K562 (cell line): ENCODE data around the gene CLCNKA. TPM values are rescaled to one million over a fixed set of nuclear protein-coding genes. Genes with fewer than 3 reads are reported as not detected.
A peak's percentile ranks its signal among the peaks of the same experiment; 100 is the strongest.

Experiments
- ATAC-seq: fragments of 200-7000 bp; cut with Tn5 transposase; 3 replicates; pipeline ENCODE4 v1.9.1; 2020; ENCODE audit warnings: moderate library complexity
- BruUV-seq: library from RNA; stranded (reverse); fragments of 400-500 nt; replicated peaks from 2 replicates; lab custom pipeline; 2021; lab: Mats Ljungman, UMichigan
- CTCF ChIA-PET: fragments of 300-600 bp; formaldehyde crosslinking; extraction: SDS; loops from one replicate; lab custom pipeline; 2021; ENCODE audit warnings: low intra/inter-chr PET ratio; lab: Yijun Ruan, JAX
- POLR2A ChIA-PET: fragments of 300-600, 350-650 bp; sonication (Branson Sonifier 250); formaldehyde crosslinking; extraction: SDS; loops from one replicate; lab custom pipeline; 2021; ENCODE audit warnings: antibody characterized with exemption, inconsistent platforms; lab: Yijun Ruan, JAX
- DNase-seq, 4 experiments: peaks; one replicate each; pipeline versions ENCODE4 v3.0.0 to v3.0.0-alpha.2; 2011 to 2018; ENCODE audit warnings: low spot score in 3 of 4, mixed read lengths in 3 of 4; ENCODE audit errors: extremely low read depth in 1 of 4
- FAIRE-seq: peaks from 2 replicates; lab custom pipeline; 2011; peaks lifted over from hg19 to GRCh38; lab: Jason Lieb, UNC
- H2AFZ ChIP-seq: 2 replicates; pipeline ENCODE4 v1.6.0; 2011; ENCODE audit warnings: low read depth, low read length, control low read depth, inconsistent platforms
- H3K27ac ChIP-seq: fragments of 200-600 bp; 3 replicates; pipeline ENCODE4 v1.8.0; 2011; ENCODE audit warnings: low read depth, mild to moderate bottlenecking, control low read depth, inconsistent platforms, low read length, moderate library complexity, mixed read lengths; ENCODE audit errors: extremely low read depth
- H3K27me3 ChIP-seq, 2 experiments: fragments of 300-600 bp in 1 of 2; 2 replicates in 1 of 2; 3 replicates in 1 of 2; pipeline versions ENCODE4 v1.6.0 to v1.8.0; 2011; ENCODE audit warnings: inconsistent platforms in 2 of 2, low read length in 2 of 2, mild to moderate bottlenecking in 1 of 2, mixed read lengths in 1 of 2, moderate library complexity in 1 of 2; ENCODE audit not compliant: control insufficient read depth in 2 of 2, insufficient read depth in 2 of 2
- H3K36me3 ChIP-seq: fragments of 300-600 bp; 3 replicates; pipeline ENCODE4 v1.8.0; 2011; ENCODE audit warnings: mild to moderate bottlenecking, low read length, inconsistent platforms; ENCODE audit not compliant: control insufficient read depth, insufficient read depth
- H3K4me1 ChIP-seq, 2 experiments: fragments of 200-600 bp in 1 of 2; replicated peaks in 1 of 2; 2 replicates in 1 of 2; 3 replicates in 1 of 2; pipeline versions ENCODE4 v1.5.1 to v1.8.0; 2011; ENCODE audit warnings: inconsistent platforms in 2 of 2, low read length in 2 of 2, mild to moderate bottlenecking in 1 of 2, mixed read lengths in 1 of 2, moderate library complexity in 1 of 2; ENCODE audit not compliant: control insufficient read depth in 2 of 2, insufficient read depth in 2 of 2
- H3K4me2 ChIP-seq: 2 replicates; pipeline ENCODE4 v1.6.1; 2011; ENCODE audit warnings: low read length, control low read depth, inconsistent platforms, mixed read lengths; ENCODE audit not compliant: insufficient read depth
- H3K4me3 ChIP-seq: fragments of 200-600 bp; sonication (generic), shearing (Covaris generic); 2 replicates; pipeline ENCODE4 v1.5.1; 2016; ENCODE audit warnings: control low read depth, inconsistent platforms
- H3K79me2 ChIP-seq: fragments of 200-600 bp; 3 replicates; pipeline ENCODE4 v1.8.0; 2011; ENCODE audit warnings: low read length, inconsistent platforms; ENCODE audit not compliant: control insufficient read depth, insufficient read depth
- H3K9ac ChIP-seq, 2 experiments: 2 replicates each; pipeline versions ENCODE4 v1.6.0 to v1.6.1; 2011; ENCODE audit warnings: low read depth in 2 of 2, low read length in 2 of 2, control low read depth in 1 of 2, inconsistent platforms in 1 of 2, mild to moderate bottlenecking in 1 of 2, mixed read lengths in 1 of 2; ENCODE audit not compliant: insufficient read depth in 1 of 2
- H3K9me1 ChIP-seq: one replicate; pipeline ENCODE4 v1.6.0; 2011; ENCODE audit warnings: inconsistent platforms, mild to moderate bottlenecking, low read length, moderate library complexity; ENCODE audit not compliant: control insufficient read depth, insufficient read depth
- H3K9me3 ChIP-seq: replicated peaks from 2 replicates; pipeline ENCODE4 v1.5.1; 2011; ENCODE audit warnings: low read depth, low read length, inconsistent platforms; ENCODE audit not compliant: control insufficient read depth, insufficient read depth
- H4K20me1 ChIP-seq: replicated peaks from 2 replicates; pipeline ENCODE4 v1.6.1; 2011; ENCODE audit warnings: low read length, inconsistent platforms, mixed read lengths; ENCODE audit not compliant: control insufficient read depth, insufficient read depth
- ATF1 ChIP-seq, 2 experiments: fragments of 450-650 bp in 1 of 2; IDR thresholded peaks; 2 replicates each; pipeline ENCODE4 v1.6.1; 2016; ENCODE audit warnings: missing compliant biosample characterization in 1 of 2, missing genetic modification characterization in 1 of 2
- CC2D1A ChIP-seq: fragments of 450-650 bp; IDR thresholded peaks from 2 replicates; pipeline ENCODE4 v1.6.1; 2017; ENCODE audit warnings: mild to moderate bottlenecking
- HDAC8 ChIP-seq: fragments of 450-650 bp; IDR thresholded peaks from 2 replicates; pipeline ENCODE4 v1.6.1; 2016; ENCODE audit warnings: mild to moderate bottlenecking, missing genetic modification characterization, moderate library complexity, missing compliant biosample characterization
- HEY1 ChIP-seq: fragments of 250-450 bp; sonication (Bioruptor Pico); IDR thresholded peaks from 2 replicates; pipeline ENCODE4 v1.5.0; 2020; ENCODE audit warnings: mild to moderate bottlenecking, moderate library complexity, borderline replicate concordance
- HNRNPL ChIP-seq: fragments of 200-400 bp; formaldehyde crosslinking; IDR thresholded peaks from 2 replicates; pipeline ENCODE4 v1.6.1; 2017; ENCODE audit warnings: low read depth, mild to moderate bottlenecking, low read length
- MEF2A ChIP-seq: IDR thresholded peaks from 2 replicates; pipeline ENCODE4 v1.6.1; 2011; ENCODE audit warnings: low read depth, mild to moderate bottlenecking, low read length, moderate library complexity; ENCODE audit not compliant: control insufficient read depth
- MTA2 ChIP-seq: fragments of 450-650 bp; IDR thresholded peaks from 2 replicates; pipeline ENCODE4 v1.6.1; 2016; ENCODE audit warnings: low read depth
- NR3C1 ChIP-seq: sonication (generic); formaldehyde crosslinking; IDR thresholded peaks from 2 replicates; pipeline ENCODE4 v1.8.1; 2022; ENCODE audit warnings: missing genetic modification reagents
- SLC30A9 ChIP-seq: fragments of 250-450 bp; sonication (Bioruptor Pico); IDR thresholded peaks from 2 replicates; pipeline ENCODE4 v1.8.0; 2022; ENCODE audit warnings: mild to moderate bottlenecking, moderate library complexity
- TAF9B ChIP-seq: fragments of 450-650 bp; IDR thresholded peaks from 2 replicates; pipeline ENCODE4 v1.6.1; 2018; ENCODE audit warnings: mild to moderate bottlenecking; ENCODE audit not compliant: partially characterized antibody
- TARDBP ChIP-seq: fragments of 450-650 bp; IDR thresholded peaks from 2 replicates; pipeline ENCODE4 v1.6.1; 2016
- TRIM24 ChIP-seq, 2 experiments: fragments of 450-650 bp; IDR thresholded peaks; 2 replicates each; pipeline ENCODE4 v1.6.1; 2016
- ZNF184 ChIP-seq: sonication (generic); formaldehyde crosslinking; IDR thresholded peaks from 2 replicates; pipeline ENCODE4 v1.5.0; 2020; ENCODE audit warnings: missing genetic modification reagents
- ZNF274 ChIP-seq: IDR thresholded peaks from 2 replicates; pipeline ENCODE4 v1.6.1; 2011; ENCODE audit warnings: low read depth, mild to moderate bottlenecking, low read length, moderate library complexity, borderline replicate concordance
- ZNF75A ChIP-seq: fragments of 450-650 bp; formaldehyde crosslinking; IDR thresholded peaks from 2 replicates; pipeline ENCODE4 v1.4.0; 2020; ENCODE audit warnings: mild to moderate bottlenecking
- ZNF77 ChIP-seq: fragments of 250-450 bp; sonication (Bioruptor Pico); IDR thresholded peaks from 2 replicates; pipeline ENCODE4 v1.5.0; 2020
- WGBS: fragments of 100-300 bp; shearing (Covaris generic); methylation state at CpG from one replicate; pipeline ENCODE4 v1.1.6; 2016; ENCODE audit warnings: low coverage, mixed read lengths; ENCODE audit not compliant: insufficient coverage; ENCODE audit errors: missing lambda C conversion rate; 5-methylcytosine and 5-hydroxymethylcytosine counted together
- in situ Hi-C: fragments of 300-500 bp; cut with MboI; formaldehyde crosslinking; loops from 4 replicates; pipeline ENCODE4 v1.15.0; 2018; ENCODE audit warnings: inconsistent platforms, mixed read lengths
- intact Hi-C: fragments of 100-400 bp; cut with micrococcal nuclease; formaldehyde crosslinking; loops from 2 replicates; pipeline ENCODE4 v1.14.2; 2022
- polyA plus RNA-seq, 8 experiments: library from polyadenylated mRNA; depleted of rRNA in 4 of 8; stranded (reverse) in 5 of 8; unstranded in 3 of 8; fragments of >200 nt; fragmentation: Nextera tagmentation in 2 of 8; fragmentation: Illumina TruSeq in 1 of 8; extraction: Ambion mirVana in 2 of 8; extraction: Trizol in 1 of 8; gene quantifications; 2 replicates each; pipeline versions ENCODE4 v1.2.1 to v1.2.3, GENCODE V29; 2011 to 2014; ENCODE audit warnings: inconsistent platforms in 1 of 8, missing spikeins in 1 of 8
- total RNA-seq, 7 experiments: library from RNA; depleted of rRNA in 6 of 7; stranded (reverse); fragments of >200 nt in 6 of 7; fragmentation: Illumina TruSeq in 2 of 7; extraction: Trizol in 2 of 7; gene quantifications; 2 replicates each; pipeline versions ENCODE4 v1.2.1 to v1.2.3, GENCODE V29; 2011 to 2021; ENCODE audit warnings: low replicate concordance in 1 of 7
- TF ChIP-seq, protein P1 (sequence below): fragments of 200-800 bp; sonication (Bioruptor generic); IDR thresholded peaks from 2 replicates; pipeline ENCODE4 v1.6.1; 2017; ENCODE audit warnings: missing genetic modification characterization, missing compliant biosample characterization
- TF ChIP-seq, protein P2 (sequence below): sonication (generic); formaldehyde crosslinking; IDR thresholded peaks from 2 replicates; pipeline ENCODE4 v1.8.0; 2022; ENCODE audit warnings: mild to moderate bottlenecking, low read depth, missing genetic modification reagents
- TF ChIP-seq, protein P3 (sequence below): fragments of 250-450 bp; sonication (Bioruptor Pico); IDR thresholded peaks from 2 replicates; pipeline ENCODE4 v1.9.0; 2021; ENCODE audit warnings: mild to moderate bottlenecking, inconsistent platforms

CLCNKA gene
- total and polyA plus RNA-seq, 9 of the 15 experiments (the other 6 are each of a cell fraction or from before 2014, with no cell fraction given) = 0.03 to 0.37 (median 0.10) TPM; not detected in 3

DNA sequence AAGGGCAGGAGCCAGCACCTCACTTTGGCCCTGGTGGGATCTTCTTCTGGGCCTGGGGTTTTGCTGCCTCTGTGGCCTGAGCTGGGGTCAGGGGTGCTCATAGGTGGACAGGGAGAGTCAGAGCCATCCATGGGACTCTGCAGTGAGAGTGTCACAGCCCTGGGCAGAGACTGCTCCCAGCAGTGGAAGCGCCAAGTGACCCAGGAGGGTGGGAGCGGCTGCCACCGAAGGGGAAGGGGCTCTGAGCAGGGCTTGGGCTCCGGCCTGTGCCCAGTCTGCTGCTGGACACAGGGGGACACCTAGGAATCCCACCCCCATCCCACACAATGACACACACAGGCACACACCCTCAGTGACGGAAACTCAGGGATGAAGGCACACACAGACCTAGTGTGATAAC, 22.1 kb downstream of the CLCNKA start:
- Histone ChIP-seq H3K4me2 (no peak overlapping the region), H3K79me2 (no peaks in the 10 kb centered on the region), H3K9me1 (no peaks in the 10 kb centered on the region), H4K20me1 (no peaks in the 10 kb centered on the region), H3K27ac (no peak overlapping the region), H3K27me3 (no peaks in the 10 kb centered on the region), H3K4me1 (peaks cover 0 to 56% of the 10 kb centered on the region in 2 experiments; a peak in 3 of 5 replicates), H2AFZ (no peak overlapping the region), H3K9ac (peak overlapping the region in 1 of 2 experiments; percentile 56; a peak in 1 of 4 replicates), H3K36me3 (no peaks in the 10 kb centered on the region), H3K9me3 (no peaks in the 10 kb centered on the region), H3K4me3 (no peak overlapping the region)
- DNase-seq (no peak), ATAC-seq (no peak), FAIRE-seq (no peak)
- POLR2A ChIA-PET = interaction anchor here (0.8 kb wide), 1 partner anchor 21 kb away, joined by 3 read pairs; no protein-coding TSS in a partner anchor
- 82% methylated on average over 5 of the region's 5 CpGs for WGBS
- intact Hi-C loops = no loop called here
- CTCF ChIA-PET = no interaction called here
- TF ChIP-seq ZNF274 = no peak
- TF ChIP-seq MTA2 = no peak
- TF ChIP-seq ZNF184 (CRISPR knock-in tag) = no peak
- TF ChIP-seq HEY1 (CRISPR knock-in tag) = no peak
- TF ChIP-seq, protein P1, sequence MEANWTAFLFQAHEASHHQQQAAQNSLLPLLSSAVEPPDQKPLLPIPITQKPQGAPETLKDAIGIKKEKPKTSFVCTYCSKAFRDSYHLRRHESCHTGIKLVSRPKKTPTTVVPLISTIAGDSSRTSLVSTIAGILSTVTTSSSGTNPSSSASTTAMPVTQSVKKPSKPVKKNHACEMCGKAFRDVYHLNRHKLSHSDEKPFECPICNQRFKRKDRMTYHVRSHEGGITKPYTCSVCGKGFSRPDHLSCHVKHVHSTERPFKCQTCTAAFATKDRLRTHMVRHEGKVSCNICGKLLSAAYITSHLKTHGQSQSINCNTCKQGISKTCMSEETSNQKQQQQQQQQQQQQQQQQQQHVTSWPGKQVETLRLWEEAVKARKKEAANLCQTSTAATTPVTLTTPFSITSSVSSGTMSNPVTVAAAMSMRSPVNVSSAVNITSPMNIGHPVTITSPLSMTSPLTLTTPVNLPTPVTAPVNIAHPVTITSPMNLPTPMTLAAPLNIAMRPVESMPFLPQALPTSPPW (CRISPR knock-in tag) = no peak
- no peak for TF ChIP-seq TRIM24 (IDR thresholded peaks at IDR 0.05)
- TF ChIP-seq ATF1 (CRISPR knock-in tag; IDR thresholded peaks at IDR 0.05) = no peak
- no peak for TF ChIP-seq ATF1 (tag; IDR thresholded peaks at IDR 0.05)
- no peak for TF ChIP-seq ZNF77
- TF ChIP-seq ZNF75A (CRISPR knock-in tag) = no peak
- TF ChIP-seq CC2D1A = no peak
- no peak for TF ChIP-seq MEF2A
- TF ChIP-seq NR3C1 (CRISPR knock-in tag) = no peak
- no peak for TF ChIP-seq TAF9B
- TF ChIP-seq HDAC8 = no peak
- TF ChIP-seq, protein P2, sequence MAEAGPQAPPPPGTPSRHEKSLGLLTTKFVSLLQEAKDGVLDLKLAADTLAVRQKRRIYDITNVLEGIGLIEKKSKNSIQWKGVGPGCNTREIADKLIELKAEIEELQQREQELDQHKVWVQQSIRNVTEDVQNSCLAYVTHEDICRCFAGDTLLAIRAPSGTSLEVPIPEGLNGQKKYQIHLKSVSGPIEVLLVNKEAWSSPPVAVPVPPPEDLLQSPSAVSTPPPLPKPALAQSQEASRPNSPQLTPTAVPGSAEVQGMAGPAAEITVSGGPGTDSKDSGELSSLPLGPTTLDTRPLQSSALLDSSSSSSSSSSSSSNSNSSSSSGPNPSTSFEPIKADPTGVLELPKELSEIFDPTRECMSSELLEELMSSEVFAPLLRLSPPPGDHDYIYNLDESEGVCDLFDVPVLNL (CRISPR knock-in tag) = no peak
- TF ChIP-seq, protein P3, sequence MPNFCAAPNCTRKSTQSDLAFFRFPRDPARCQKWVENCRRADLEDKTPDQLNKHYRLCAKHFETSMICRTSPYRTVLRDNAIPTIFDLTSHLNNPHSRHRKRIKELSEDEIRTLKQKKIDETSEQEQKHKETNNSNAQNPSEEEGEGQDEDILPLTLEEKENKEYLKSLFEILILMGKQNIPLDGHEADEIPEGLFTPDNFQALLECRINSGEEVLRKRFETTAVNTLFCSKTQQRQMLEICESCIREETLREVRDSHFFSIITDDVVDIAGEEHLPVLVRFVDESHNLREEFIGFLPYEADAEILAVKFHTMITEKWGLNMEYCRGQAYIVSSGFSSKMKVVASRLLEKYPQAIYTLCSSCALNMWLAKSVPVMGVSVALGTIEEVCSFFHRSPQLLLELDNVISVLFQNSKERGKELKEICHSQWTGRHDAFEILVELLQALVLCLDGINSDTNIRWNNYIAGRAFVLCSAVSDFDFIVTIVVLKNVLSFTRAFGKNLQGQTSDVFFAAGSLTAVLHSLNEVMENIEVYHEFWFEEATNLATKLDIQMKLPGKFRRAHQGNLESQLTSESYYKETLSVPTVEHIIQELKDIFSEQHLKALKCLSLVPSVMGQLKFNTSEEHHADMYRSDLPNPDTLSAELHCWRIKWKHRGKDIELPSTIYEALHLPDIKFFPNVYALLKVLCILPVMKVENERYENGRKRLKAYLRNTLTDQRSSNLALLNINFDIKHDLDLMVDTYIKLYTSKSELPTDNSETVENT = no peak
- no peak for TF ChIP-seq HNRNPL
- TF ChIP-seq SLC30A9 (CRISPR knock-in tag) = no peak
- no peak for TF ChIP-seq TARDBP
- no TSS peak for BruUV-seq
- in situ Hi-C loops = no loop called here
